Ovary (tissue), 3 donors: ENCODE data around the gene KLF13.

Experiments used
- EP300 ChIP-seq: sonication (generic); formaldehyde crosslinking; IDR thresholded peaks from one replicate; pipeline ENCODE4 v1.6.1; 2017; ENCODE audit warnings: antibody characterized with exemption
- POLR2A ChIP-seq: fragments of 450-650 bp; IDR thresholded peaks from one replicate; pipeline ENCODE4 v1.6.1; 2017; ENCODE audit warnings: antibody characterized with exemption, mild to moderate bottlenecking, moderate library complexity
- TF ChIP-seq, protein P1 (sequence below), 3 donors: fragments of 450-650 bp in 2 of 3; fragments of 200-600 bp in 1 of 3; IDR thresholded peaks; one replicate each; pipeline versions ENCODE4 v1.5.1 to v1.8.0; 2016 to 2022; ENCODE audit warnings: antibody characterized with exemption in 3 of 3, mild to moderate bottlenecking in 1 of 3
- donor health status: DM: no; HTN: no; CAD: no.

DNA sequence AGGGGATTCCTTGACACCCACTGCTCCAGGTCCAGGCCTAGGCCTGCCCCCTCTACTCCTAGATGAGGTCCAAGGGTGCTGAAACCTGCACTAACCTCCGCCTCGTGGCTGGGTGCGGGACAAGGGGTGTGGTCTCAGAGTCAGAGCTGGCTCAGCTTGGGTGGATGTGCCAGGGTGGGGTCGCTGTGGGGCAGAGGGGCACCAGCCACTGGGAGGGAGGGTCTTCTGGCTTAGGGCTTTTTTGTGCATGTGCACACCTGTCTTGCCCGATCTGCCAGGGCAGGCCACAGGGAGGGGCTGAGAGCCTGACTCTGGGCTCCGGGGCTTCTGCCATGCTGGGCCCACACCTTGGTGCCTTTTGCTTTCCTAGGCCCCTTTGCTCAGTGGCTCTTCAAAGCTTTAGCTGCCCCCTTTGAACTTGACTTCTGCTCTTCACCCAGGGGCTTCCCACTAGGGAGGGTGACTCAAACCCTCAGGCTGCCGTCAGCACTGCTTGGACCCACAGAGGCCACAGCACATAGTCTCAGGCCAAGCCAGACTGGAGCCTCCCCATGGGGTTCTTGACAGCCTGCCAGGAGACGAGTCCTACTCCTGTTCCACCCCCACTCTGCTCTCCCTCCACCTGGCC lies 73.0 kb downstream of the KLF13 start:
- TF ChIP-seq EP300 (no peak), POLR2A (no peak)
- TF ChIP-seq, protein P1, sequence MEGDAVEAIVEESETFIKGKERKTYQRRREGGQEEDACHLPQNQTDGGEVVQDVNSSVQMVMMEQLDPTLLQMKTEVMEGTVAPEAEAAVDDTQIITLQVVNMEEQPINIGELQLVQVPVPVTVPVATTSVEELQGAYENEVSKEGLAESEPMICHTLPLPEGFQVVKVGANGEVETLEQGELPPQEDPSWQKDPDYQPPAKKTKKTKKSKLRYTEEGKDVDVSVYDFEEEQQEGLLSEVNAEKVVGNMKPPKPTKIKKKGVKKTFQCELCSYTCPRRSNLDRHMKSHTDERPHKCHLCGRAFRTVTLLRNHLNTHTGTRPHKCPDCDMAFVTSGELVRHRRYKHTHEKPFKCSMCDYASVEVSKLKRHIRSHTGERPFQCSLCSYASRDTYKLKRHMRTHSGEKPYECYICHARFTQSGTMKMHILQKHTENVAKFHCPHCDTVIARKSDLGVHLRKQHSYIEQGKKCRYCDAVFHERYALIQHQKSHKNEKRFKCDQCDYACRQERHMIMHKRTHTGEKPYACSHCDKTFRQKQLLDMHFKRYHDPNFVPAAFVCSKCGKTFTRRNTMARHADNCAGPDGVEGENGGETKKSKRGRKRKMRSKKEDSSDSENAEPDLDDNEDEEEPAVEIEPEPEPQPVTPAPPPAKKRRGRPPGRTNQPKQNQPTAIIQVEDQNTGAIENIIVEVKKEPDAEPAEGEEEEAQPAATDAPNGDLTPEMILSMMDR (IDR thresholded peaks at IDR 0.05) = no peak
